GM12892 (cell line): ENCODE measurements around the gene CC2D1B.

Experiments used
- POLR2A ChIP-seq: IDR thresholded peaks from 2 replicates; pipeline ENCODE4 v1.6.1; 2011; ENCODE audit warnings: low read depth, low read length, control low read depth
- POLR2AphosphoS5 ChIP-seq: IDR thresholded peaks from 2 replicates; pipeline ENCODE4 v1.6.1; 2011; ENCODE audit warnings: low read depth, low read length, control low read depth

DNA sequence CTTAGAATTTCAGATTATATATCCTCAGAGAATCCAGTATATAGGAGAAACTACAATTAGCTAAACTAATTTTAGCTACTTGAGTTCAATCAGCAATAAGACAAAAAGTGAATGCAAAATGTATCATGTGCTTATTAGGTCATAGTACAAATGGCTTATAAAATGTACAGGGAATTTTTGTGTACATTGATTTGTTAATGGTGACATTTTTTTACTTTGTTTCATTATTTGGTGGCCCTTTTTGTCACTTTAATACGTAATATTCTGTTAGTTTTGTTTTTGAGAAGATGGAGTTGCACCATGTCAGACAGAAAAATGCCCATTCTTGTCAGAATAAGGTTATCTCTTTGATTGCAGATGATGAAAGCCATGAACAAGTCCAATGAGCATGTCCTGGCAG, 33.6 kb downstream of the CC2D1B start:
- TF ChIP-seq POLR2AphosphoS5 (no peak), POLR2A (no peak)
